ENCODE results near the gene LRRC74A. TPM values are rescaled to one million over a fixed set of nuclear protein-coding genes. Genes with fewer than 3 reads are reported as not detected.
A peak's percentile ranks its signal among the peaks of the same experiment; 100 is the strongest.

LRRC74A gene
- total and polyA plus RNA-seq, 10 of the 15 experiments (the other 5 are each of a cell fraction or from before 2014, with no cell fraction given), result not detected

DNA sequence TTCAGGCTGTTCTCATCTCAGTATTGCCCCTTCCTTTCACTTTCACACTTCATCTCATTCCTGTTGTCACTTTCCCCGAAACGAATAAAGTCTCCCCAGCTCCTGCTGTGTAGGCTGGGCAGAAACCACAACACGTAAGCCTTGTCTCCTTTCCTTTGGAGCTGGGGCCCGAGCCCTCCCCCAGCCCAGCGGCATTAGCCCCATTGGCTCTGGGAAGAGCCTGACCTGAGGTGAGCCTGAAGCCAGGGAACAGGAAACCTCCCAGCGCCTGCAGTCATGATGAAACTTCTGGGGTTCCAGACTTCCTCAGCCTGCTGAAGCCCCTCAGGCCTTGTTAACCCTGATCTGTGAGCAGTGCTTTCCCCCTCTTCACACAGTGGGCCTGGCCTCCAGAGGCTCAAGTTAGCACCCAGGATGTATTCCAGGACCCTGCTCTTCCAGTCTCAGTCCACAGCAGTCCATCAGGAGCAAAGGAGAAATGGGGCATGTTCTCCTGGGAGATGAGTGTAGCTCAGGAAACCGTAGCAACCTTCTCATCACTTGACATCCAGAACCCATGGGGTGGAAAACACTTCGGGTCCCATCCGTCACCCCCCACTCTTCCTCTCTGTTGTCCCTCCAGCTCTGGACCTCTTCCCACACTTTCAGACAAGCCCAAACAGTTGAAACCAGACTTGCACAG, 43.2 kb upstream of the LRRC74A start:
- Histone ChIP-seq H3K9me3 (replicated peaks; ENCODE audit: control insufficient read depth, insufficient read depth, low read length) (no peaks in the 10 kb centered on the region), H3K4me1 (ENCODE audit: control insufficient read depth, insufficient read depth, low read length) (peaks cover 15% of the 10 kb centered on the region), H3K36me3 (ENCODE audit: control insufficient read depth in 2 of 2, insufficient read depth in 2 of 2, low read length in 1 of 2) (peaks cover 7 to 9% of the 10 kb centered on the region in 2 experiments), H3K4me3 (no peak overlapping the region), H2AFZ (ENCODE audit: control insufficient read depth, low read depth, low read length) (no peak overlapping the region; the same call in 1 of the 2 replicates), H3K9ac (ENCODE audit: control insufficient read depth, insufficient read depth, low read length) (no peak overlapping the region), H3K27me3 (replicated peaks in 1 of 2; ENCODE audit: control insufficient read depth in 2 of 2, insufficient read depth in 2 of 2, low read length in 1 of 2) (no peaks in the 10 kb centered on the region), H3K79me2 (ENCODE audit: control insufficient read depth, insufficient read depth, low read length) (no peaks in the 10 kb centered on the region), H4K20me1 (ENCODE audit: control insufficient read depth, insufficient read depth) (no peaks in the 10 kb centered on the region), H3K4me2 (ENCODE audit: control insufficient read depth, insufficient read depth) (no peak overlapping the region), H3K27ac (ENCODE audit: control insufficient read depth, insufficient read depth) (no peak overlapping the region)
- POLR2A ChIA-PET, result interaction anchor here (0.9 kb wide), 1 partner anchor 10 kb away, joined by 3 read pairs; no protein-coding TSS in a partner anchor
- CTCF ChIA-PET, result interaction anchor here (0.7 to 8.9 kb wide), 7 partner anchors 11 to 288 kb away, joined by 3 to 136 read pairs (median 4); no protein-coding TSS in a partner anchor
- no TSS peak for BruUV-seq (replicated peaks)
- FAIRE-seq, result no peak
- DNase-seq (ENCODE audit: low read depth, low spot score), result no peak
- 71% methylated on average over 9 of the region's 9 CpGs for WGBS (ENCODE audit: insufficient coverage, insufficient replicate concordance, low lambda C conversion rate, missing lambda C conversion rate)
- in situ Hi-C loops (cut with MboI), result loop anchor here (5.0 kb wide), 1 partner anchor 66 kb away; no protein-coding TSS in a partner anchor
- peak; percentile 27; the same call in 1 of the 3 replicates for ATAC-seq
- SMC1A ChIA-PET (ENCODE audit: uncharacterized antibody, unreplicated experiment), result interaction anchor here (0.9 to 6.1 kb wide), 2 partner anchors 28 to 73 kb away, joined by 4 to 67 read pairs; no protein-coding TSS in a partner anchor
- intact Hi-C loops (cut with micrococcal nuclease; ENCODE audit: unreplicated experiment), result no loop called here
- RAD21 ChIA-PET (ENCODE audit: unreplicated experiment), result interaction anchor here (0.5 to 4.3 kb wide), 3 partner anchors 24 to 154 kb away, joined by 3 to 41 read pairs (median 4); no protein-coding TSS in a partner anchor
- no peak for TF ChIP-seq CEBPB (IDR thresholded peaks at IDR 0.05; ENCODE audit: borderline replicate concordance in 1 of 2, low read depth in 2 of 2, low read length in 2 of 2)
- TF ChIP-seq, protein P1, sequence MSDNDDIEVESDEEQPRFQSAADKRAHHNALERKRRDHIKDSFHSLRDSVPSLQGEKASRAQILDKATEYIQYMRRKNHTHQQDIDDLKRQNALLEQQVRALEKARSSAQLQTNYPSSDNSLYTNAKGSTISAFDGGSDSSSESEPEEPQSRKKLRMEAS (IDR thresholded peaks at IDR 0.05; ENCODE audit: low read depth, low read length), result no peak
- TF ChIP-seq IKZF1 (conservative IDR thresholded peaks at IDR 0.05), result 0 out of 2 replicates have a peak, but pooled peaks have one; percentile 16
- no peak for TF ChIP-seq ZNF622 (IDR thresholded peaks at IDR 0.05)
- TF ChIP-seq RUNX3 (IDR thresholded peaks at IDR 0.05; ENCODE audit: low read length), result peak; percentile 45; the same call in 1 of the 2 replicates
- no peak for TF ChIP-seq RAD21 (IDR thresholded peaks at IDR 0.05; ENCODE audit: insufficient read depth, low read depth, low read length)
- TF ChIP-seq IKZF2 (IDR thresholded peaks at IDR 0.05), result 0 out of 4 replicates have a peak, but pooled peaks of 1 of the 2 experiments have one; percentile 15
- TF ChIP-seq PBX3 (IDR thresholded peaks at IDR 0.05; ENCODE audit: insufficient replicate concordance, low read depth, low read length), result no peak
- TF ChIP-seq POLR2A (IDR thresholded peaks at IDR 0.05; ENCODE audit: low read depth, low read length), result no peak
- no peak for TF ChIP-seq MTA3 (IDR thresholded peaks at IDR 0.05; ENCODE audit: borderline replicate concordance, low read length)
- TF ChIP-seq CHD4 (IDR thresholded peaks at IDR 0.05), result no peak
- no peak for TF ChIP-seq JUND (IDR thresholded peaks at IDR 0.05; ENCODE audit: low read depth, low read length)
- no peak for TF ChIP-seq TBL1XR1 (IDR thresholded peaks at IDR 0.05; ENCODE audit: low read depth, low read length)
- no peak for TF ChIP-seq HDGF (IDR thresholded peaks at IDR 0.05)
- no peak for TF ChIP-seq CBFB (IDR thresholded peaks at IDR 0.05; ENCODE audit: low read depth)
- TF ChIP-seq SREBF1 (IDR thresholded peaks at IDR 0.05; ENCODE audit: low read length), result no peak
- TF ChIP-seq NBN (IDR thresholded peaks at IDR 0.05), result no peak
- TF ChIP-seq ZNF24 (IDR thresholded peaks at IDR 0.05), result no peak
- TF ChIP-seq STAT1 (conservative IDR thresholded peaks at IDR 0.05), result no peak
- no peak for TF ChIP-seq E2F4 (IDR thresholded peaks at IDR 0.05; ENCODE audit: low read depth, low read length)
- TF ChIP-seq BACH1 (IDR thresholded peaks at IDR 0.05; ENCODE audit: borderline replicate concordance), result no peak
- TF ChIP-seq NR2C2 (IDR thresholded peaks at IDR 0.05; ENCODE audit: borderline replicate concordance, control insufficient read depth, insufficient read length, low read depth), result no peak
- TF ChIP-seq RCOR1 (conservative IDR thresholded peaks at IDR 0.05; ENCODE audit: low read depth, low read length), result no peak
- no peak for TF ChIP-seq SIX5 (IDR thresholded peaks at IDR 0.05; ENCODE audit: low read depth, low read length, severe bottlenecking)
